Measurements from ENCODE around the gene NAV2. TPM values are rescaled to one million over a fixed set of nuclear protein-coding genes. Genes with fewer than 3 reads are reported as not detected.

The NAV2 gene
- total and polyA plus RNA-seq, 2 donors (not counting 1 experiment from before 2014, with no cell fraction given) = 8.1 to 14.0 TPM

- Histone ChIP-seq H4K20me1 (ENCODE audit: control insufficient read depth, extremely low read depth, insufficient read depth, low read length) (no peaks in the 10 kb centered on the region), H3K27me3 (ENCODE audit: control insufficient read depth, insufficient read depth, low read length) (no peaks in the 10 kb centered on the region), H3K9ac (ENCODE audit: insufficient read depth, low read length) (no peak overlapping the region), H3K4me2 (ENCODE audit: extremely low read depth, insufficient read depth, low read length) (no peak overlapping the region), H3K9me3 (ENCODE audit: control insufficient read depth, insufficient read depth, low read depth, low read length) (no peaks in the 10 kb centered on the region), H3K36me3 (ENCODE audit: control insufficient read depth, insufficient read depth, low read length) (peaks cover 20% of the 10 kb centered on the region), H3K4me1 (ENCODE audit: control insufficient read depth, extremely low read depth, insufficient read depth, low read length) (no peaks in the 10 kb centered on the region), H3K79me2 (ENCODE audit: control insufficient read depth, insufficient read depth, low read length) (no peaks in the 10 kb centered on the region), H3K4me3 (replicated peaks in 1 of 4; ENCODE audit: control extremely low read depth in 1 of 4, insufficient read depth in 1 of 4, low read depth in 3 of 4, low read length in 4 of 4) (no peak overlapping the region), H3K27ac (ENCODE audit: insufficient read depth, low read length) (no peak overlapping the region), H2AFZ (ENCODE audit: low read length) (no peak overlapping the region)
- TF ChIP-seq CTCF (conservative IDR thresholded peaks at IDR 0.05 in 1 of 2, IDR thresholded peaks at IDR 0.05 in 1 of 2; ENCODE audit: low read depth in 1 of 2, low read length in 2 of 2) (no peak), EZH2 (IDR thresholded peaks at IDR 0.05; ENCODE audit: low read length, missing control alignments) (no peak)
- DNase-seq (ENCODE audit: low read depth in 2 of 2) = no peak
Observed at GRCh38 chr11:20118209-20118608, 405.6 kb downstream of the NAV2 start.

- peaks cover 20% of the 10 kb centered on the region for H3K36me3 ChIP-seq (ENCODE audit: control insufficient read depth, insufficient read depth, low read length)
- H3K9me3 ChIP-seq (ENCODE audit: control insufficient read depth, insufficient read depth, low read depth, low read length) = no peaks in the 10 kb centered on the region
- H3K4me1 ChIP-seq (ENCODE audit: control insufficient read depth, extremely low read depth, insufficient read depth, low read length) = no peaks in the 10 kb centered on the region
- H4K20me1 ChIP-seq (ENCODE audit: control insufficient read depth, extremely low read depth, insufficient read depth, low read length) = no peaks in the 10 kb centered on the region
- no peak for DNase-seq (ENCODE audit: low read depth in 2 of 2)
- no peaks in the 10 kb centered on the region for H3K27me3 ChIP-seq (ENCODE audit: control insufficient read depth, insufficient read depth, low read length)
- H3K4me2 ChIP-seq (ENCODE audit: extremely low read depth, insufficient read depth, low read length) = no peak overlapping the region
- H3K9ac ChIP-seq (ENCODE audit: insufficient read depth, low read length) = no peak overlapping the region
- H3K4me3 ChIP-seq (replicated peaks in 1 of 4; ENCODE audit: control extremely low read depth in 1 of 4, insufficient read depth in 1 of 4, low read depth in 3 of 4, low read length in 4 of 4) = no peak overlapping the region
- no peak for TF ChIP-seq EZH2 (IDR thresholded peaks at IDR 0.05; ENCODE audit: low read length, missing control alignments)
- no peak for TF ChIP-seq CTCF (conservative IDR thresholded peaks at IDR 0.05 in 1 of 2, IDR thresholded peaks at IDR 0.05 in 1 of 2; ENCODE audit: low read depth in 1 of 2, low read length in 2 of 2)
- H2AFZ ChIP-seq (ENCODE audit: low read length) = no peak overlapping the region
- H3K27ac ChIP-seq (ENCODE audit: insufficient read depth, low read length) = no peak overlapping the region
- H3K79me2 ChIP-seq (ENCODE audit: control insufficient read depth, insufficient read depth, low read length) = no peaks in the 10 kb centered on the region
Observed at GRCh38 chr11:20119315-20119714, 406.7 kb downstream of the NAV2 start.

- Histone ChIP-seq H3K79me2 (ENCODE audit: control insufficient read depth, insufficient read depth, low read length) (no peaks in the 10 kb centered on the region), H3K4me2 (ENCODE audit: extremely low read depth, insufficient read depth, low read length) (no peak overlapping the region), H3K9ac (ENCODE audit: insufficient read depth, low read length) (no peak overlapping the region), H3K4me1 (ENCODE audit: control insufficient read depth, extremely low read depth, insufficient read depth, low read length) (no peaks in the 10 kb centered on the region), H3K27ac (ENCODE audit: insufficient read depth, low read length) (no peak overlapping the region), H3K9me3 (ENCODE audit: control insufficient read depth, insufficient read depth, low read depth, low read length) (no peaks in the 10 kb centered on the region), H4K20me1 (ENCODE audit: control insufficient read depth, extremely low read depth, insufficient read depth, low read length) (no peaks in the 10 kb centered on the region), H3K27me3 (ENCODE audit: control insufficient read depth, insufficient read depth, low read length) (no peaks in the 10 kb centered on the region), H3K36me3 (ENCODE audit: control insufficient read depth, insufficient read depth, low read length) (peaks cover 17% of the 10 kb centered on the region), H2AFZ (ENCODE audit: low read length) (no peak overlapping the region), H3K4me3 (replicated peaks in 1 of 4; ENCODE audit: control extremely low read depth in 1 of 4, insufficient read depth in 1 of 4, low read depth in 3 of 4, low read length in 4 of 4) (no peak overlapping the region)
- DNase-seq (ENCODE audit: low read depth in 2 of 2) = no peak
- no peak for TF ChIP-seq EZH2 (IDR thresholded peaks at IDR 0.05; ENCODE audit: low read length, missing control alignments)
- no peak for TF ChIP-seq CTCF (conservative IDR thresholded peaks at IDR 0.05 in 1 of 2, IDR thresholded peaks at IDR 0.05 in 1 of 2; ENCODE audit: low read depth in 1 of 2, low read length in 2 of 2)
Observed at GRCh38 chr11:20120134-20120925, 407.7 kb downstream of the NAV2 start.
